ENCODE data around the gene MXRA7.
"Not testable (repeated sequence)": the region's sequence is repeated elsewhere in the genome, so short reads cannot be mapped to it uniquely, and the experiment has no call there.

MXRA7 gene

GRCh38 chr17:76710863-76711611, at the start of gene MXRA7:
Gene MXRA7, minus strand, starts transcription at chr17:76710965. Its CDS starts 19 bp downstream, at chr17:76710946.
- DNase-seq = no peak

- DNase-seq = no peak
Measured at GRCh38 chr17:76758570-76758969, 47.8 kb upstream of the MXRA7 start.

GRCh38 chr17:76757256-76757655, 46.5 kb upstream of the MXRA7 start:
- no peak for DNase-seq

GRCh38 chr17:76755285-76755684, 44.5 kb upstream of the MXRA7 start:
- DNase-seq = no peak

GRCh38 chr17:76753061-76753961, 42.5 kb upstream of the MXRA7 start:
- no peak for DNase-seq

- no peak for DNase-seq
Measured at GRCh38 chr17:76752006-76752405, 41.2 kb upstream of the MXRA7 start.

- DNase-seq = no peak
Measured at GRCh38 chr17:76751416-76751993, 40.7 kb upstream of the MXRA7 start.

- DNase-seq = no peak
Measured at GRCh38 chr17:76748657-76749056, 37.9 kb upstream of the MXRA7 start.

- peak in 1 of 2 experiments; percentile 16 for DNase-seq
Measured at GRCh38 chr17:76747716-76748363, 37.1 kb upstream of the MXRA7 start.

GRCh38 chr17:76745785-76746184, 35.0 kb upstream of the MXRA7 start:
- DNase-seq = not testable (repeated sequence)

- no peak for DNase-seq
Measured at GRCh38 chr17:76744747-76745146, 34.0 kb upstream of the MXRA7 start.

- no peak for DNase-seq
Measured at GRCh38 chr17:76742958-76743357, 32.2 kb upstream of the MXRA7 start.

- DNase-seq = no peak
Measured at GRCh38 chr17:76740329-76741118, 29.8 kb upstream of the MXRA7 start.

- DNase-seq = not testable (repeated sequence)
Measured at GRCh38 chr17:76739568-76740115, 28.9 kb upstream of the MXRA7 start.

GRCh38 chr17:76738468-76738850, 27.7 kb upstream of the MXRA7 start:
- peak; percentile 32 to 59 for DNase-seq

GRCh38 chr17:76737676-76738467, 27.1 kb upstream of the MXRA7 start, which contains the start of gene MFSD11:
Gene MFSD11, plus strand, starts transcription at chr17:76738119. Its CDS starts 234 bp downstream, at chr17:76738353.
- peak; percentile 93 to 97 for DNase-seq

GRCh38 chr17:76737082-76737675, 26.4 kb upstream of the MXRA7 start, which contains the start of gene SRSF2:
Gene SRSF2, minus strand, starts transcription at chr17:76737331. Its CDS starts 171 bp downstream, at chr17:76737160.
- DNase-seq = peak; percentile 100

GRCh38 chr17:76736349-76737081, 25.8 kb upstream of the MXRA7 start:
- peak in 1 of 2 experiments; percentile 43 for DNase-seq

- DNase-seq = peak; percentile 43 to 64
Measured at GRCh38 chr17:76735586-76736348, 25.0 kb upstream of the MXRA7 start.
